LNCaP clone FGC (cell line): ENCODE measurements around the gene OTUD1.

Experiments used
- DNase-seq: peaks from one replicate; pipeline ENCODE4 v3.0.0-alpha.2; 2011; ENCODE audit warnings: low read depth
- H3K4me3 ChIP-seq: 2 replicates; pipeline ENCODE4 v1.5.1; 2011; ENCODE audit warnings: mild to moderate bottlenecking, low read depth, low read length, control low read depth
- TF ChIP-seq, protein P1 (sequence below): IDR thresholded peaks from 2 replicates; pipeline ENCODE4 v1.5.1; 2012; ENCODE audit warnings: mild to moderate bottlenecking; ENCODE audit not compliant: control insufficient read depth, insufficient read depth; ENCODE audit errors: extremely low read depth

OTUD1 gene

DNA sequence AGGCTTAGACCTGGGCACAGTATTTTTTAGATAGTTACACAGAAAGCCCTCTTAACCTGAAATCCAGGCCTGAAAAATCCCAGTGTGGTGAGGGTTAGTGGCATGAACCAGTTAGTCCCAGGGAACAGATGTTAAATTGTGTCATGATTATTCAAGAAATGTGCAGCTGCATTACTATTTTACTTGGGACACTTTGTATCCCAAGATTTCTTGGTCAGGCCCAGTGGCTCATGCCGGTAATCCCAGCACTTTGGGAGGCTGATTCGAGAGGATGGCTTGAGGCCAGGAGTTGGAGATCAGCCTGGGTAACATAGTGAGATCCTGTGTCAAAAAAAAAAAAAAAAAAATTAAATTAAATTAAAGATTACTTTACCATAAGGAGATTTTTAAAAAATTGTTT is 36.0 kb upstream of the OTUD1 start:
- TF ChIP-seq, protein P1, sequence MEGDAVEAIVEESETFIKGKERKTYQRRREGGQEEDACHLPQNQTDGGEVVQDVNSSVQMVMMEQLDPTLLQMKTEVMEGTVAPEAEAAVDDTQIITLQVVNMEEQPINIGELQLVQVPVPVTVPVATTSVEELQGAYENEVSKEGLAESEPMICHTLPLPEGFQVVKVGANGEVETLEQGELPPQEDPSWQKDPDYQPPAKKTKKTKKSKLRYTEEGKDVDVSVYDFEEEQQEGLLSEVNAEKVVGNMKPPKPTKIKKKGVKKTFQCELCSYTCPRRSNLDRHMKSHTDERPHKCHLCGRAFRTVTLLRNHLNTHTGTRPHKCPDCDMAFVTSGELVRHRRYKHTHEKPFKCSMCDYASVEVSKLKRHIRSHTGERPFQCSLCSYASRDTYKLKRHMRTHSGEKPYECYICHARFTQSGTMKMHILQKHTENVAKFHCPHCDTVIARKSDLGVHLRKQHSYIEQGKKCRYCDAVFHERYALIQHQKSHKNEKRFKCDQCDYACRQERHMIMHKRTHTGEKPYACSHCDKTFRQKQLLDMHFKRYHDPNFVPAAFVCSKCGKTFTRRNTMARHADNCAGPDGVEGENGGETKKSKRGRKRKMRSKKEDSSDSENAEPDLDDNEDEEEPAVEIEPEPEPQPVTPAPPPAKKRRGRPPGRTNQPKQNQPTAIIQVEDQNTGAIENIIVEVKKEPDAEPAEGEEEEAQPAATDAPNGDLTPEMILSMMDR: no peak
- no peak overlapping the region for H3K4me3 ChIP-seq
- DNase-seq: no peak

DNA sequence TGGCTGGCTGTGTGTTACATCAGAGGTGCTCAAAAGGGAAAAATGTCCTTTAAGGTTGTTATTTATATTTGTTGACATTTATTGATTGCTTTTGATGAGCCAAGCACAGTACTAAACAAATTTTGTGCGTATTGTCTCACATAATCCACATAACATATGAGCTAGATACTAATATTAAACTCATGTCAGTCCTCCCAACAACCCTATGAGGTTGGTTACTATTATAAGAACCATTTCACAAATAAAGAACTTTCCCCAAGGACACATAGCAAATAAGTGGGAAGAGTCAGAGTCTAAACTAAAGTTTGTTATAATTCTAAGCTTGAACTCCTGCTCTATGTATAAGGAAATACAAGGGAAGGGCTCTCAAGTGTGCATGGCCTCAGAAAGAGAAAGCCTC is 35.6 kb upstream of the OTUD1 start:
- no peak overlapping the region for H3K4me3 ChIP-seq
- TF ChIP-seq, protein P1: no peak
- DNase-seq: no peak

- no peak overlapping the region for H3K4me3 ChIP-seq
- no peak for DNase-seq
- TF ChIP-seq, protein P1: no peak
Measured at GRCh38 chr10:23403719-23404118, 35.2 kb upstream of the OTUD1 start.

DNA sequence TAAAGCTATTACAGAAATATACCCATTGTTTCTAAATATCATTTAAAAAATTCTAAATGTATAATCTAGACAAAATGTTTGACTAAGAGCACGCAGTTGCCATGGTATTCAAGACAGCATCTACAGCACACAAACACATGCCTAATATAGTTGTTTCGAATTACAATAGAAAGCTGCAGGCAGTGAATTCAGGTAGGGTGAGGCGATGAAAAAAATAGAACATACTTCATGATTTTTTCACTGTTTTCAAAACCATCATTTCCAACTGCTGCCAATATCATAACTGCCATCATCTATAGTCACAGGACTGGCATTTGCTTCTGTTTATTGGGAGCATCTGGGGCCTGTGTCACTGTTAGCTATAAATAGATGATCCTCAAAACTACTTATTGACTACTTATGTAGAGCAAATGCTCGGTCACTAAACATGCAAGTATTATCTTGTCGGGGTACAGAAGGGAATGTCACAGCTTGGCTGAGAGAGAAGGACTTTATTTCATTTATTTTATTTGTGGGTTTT is 34.4 kb upstream of the OTUD1 start:
- TF ChIP-seq, protein P1: no peak
- no peak for DNase-seq
- H3K4me3 ChIP-seq: no peak overlapping the region

- TF ChIP-seq, protein P1: no peak
- H3K4me3 ChIP-seq: no peak overlapping the region
- no peak for DNase-seq
Measured at GRCh38 chr10:23405540-23405939, 33.3 kb upstream of the OTUD1 start.

- TF ChIP-seq, protein P1: no peak
- DNase-seq: no peak
- no peak overlapping the region for H3K4me3 ChIP-seq
Measured at GRCh38 chr10:23406409-23406808, 32.5 kb upstream of the OTUD1 start.

DNA sequence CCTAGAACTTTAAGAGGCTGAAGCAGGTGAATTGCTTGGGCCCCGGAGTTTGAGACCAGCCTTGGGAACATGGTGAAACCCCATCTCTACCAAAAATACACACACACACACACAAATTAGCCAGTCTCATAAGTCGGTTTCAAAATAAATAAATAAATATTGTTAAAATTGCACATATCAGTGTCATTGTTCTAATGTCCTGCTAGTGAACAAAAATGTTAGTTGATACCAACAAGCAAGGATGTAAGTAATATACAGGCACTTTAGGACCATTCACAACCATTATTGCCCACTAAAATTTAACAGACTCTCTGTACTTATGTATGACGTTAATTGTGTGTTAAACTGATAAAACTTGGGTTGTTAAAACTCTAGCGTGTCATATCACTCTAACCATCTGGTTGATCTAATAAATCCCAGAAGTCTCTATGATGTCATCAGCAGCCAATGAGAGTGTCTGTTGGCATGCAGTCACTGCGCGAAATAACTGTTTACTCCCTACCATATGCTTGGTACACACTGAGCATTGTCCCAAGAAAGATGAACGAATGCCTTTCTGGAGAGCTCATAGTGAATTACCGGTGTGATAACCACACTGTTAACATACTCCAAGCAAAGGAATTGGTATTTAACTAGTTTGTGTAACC is 30.4 kb upstream of the OTUD1 start:
- H3K4me3 ChIP-seq: no peak overlapping the region
- DNase-seq: peak; percentile 66
- TF ChIP-seq, protein P1: no peak
